Dermis microvascular lymphatic vessel endothelial cell (primary cell): ENCODE data around the gene LRRIQ1. TPM values are rescaled to one million over a fixed set of nuclear protein-coding genes. Genes with fewer than 3 reads are reported as not detected.
"Not testable (repeated sequence)": the region's sequence is repeated elsewhere in the genome, so short reads cannot be mapped to it uniquely, and the experiment has no call there.

Experiments
- DNase-seq, 2 donors: peaks; one replicate each; pipeline versions ENCODE4 v3.0.0 to v3.0.0-alpha.2; 2010; ENCODE audit warnings: low read depth in 2 of 2
- total RNA-seq: library from RNA; depleted of rRNA; stranded (reverse); fragments of >200 nt; gene quantifications from 2 replicates; pipeline ENCODE4 v1.2.1, GENCODE V29; 2014

The LRRIQ1 gene
- total RNA-seq, 1 donor from 2014 or later, result 0.13 TPM

- DNase-seq, result no peak
Measured at GRCh38 chr12:85190728-85191127, 154.6 kb downstream of the LRRIQ1 start.

DNA sequence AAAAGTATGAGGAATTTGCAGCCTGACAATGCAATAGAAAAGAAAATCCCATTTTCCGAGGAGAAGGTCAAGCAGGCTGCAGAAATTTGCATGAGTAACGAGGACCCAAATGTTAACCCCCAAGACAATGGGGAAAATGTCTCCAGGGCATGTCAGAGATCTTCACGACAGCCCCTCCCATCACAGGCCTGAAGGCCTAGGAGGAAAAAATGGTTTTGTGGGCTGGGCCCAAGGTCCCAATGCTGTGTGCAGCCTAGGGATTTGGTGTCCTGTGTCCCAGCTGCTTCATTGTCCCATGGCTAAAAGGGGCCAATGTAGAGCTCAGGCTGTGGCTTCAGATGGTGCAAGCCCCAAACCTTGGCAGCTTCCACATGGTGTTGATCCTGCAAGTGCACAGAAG, 167.7 kb downstream of the LRRIQ1 start:
- DNase-seq, result not testable (repeated sequence)

DNA sequence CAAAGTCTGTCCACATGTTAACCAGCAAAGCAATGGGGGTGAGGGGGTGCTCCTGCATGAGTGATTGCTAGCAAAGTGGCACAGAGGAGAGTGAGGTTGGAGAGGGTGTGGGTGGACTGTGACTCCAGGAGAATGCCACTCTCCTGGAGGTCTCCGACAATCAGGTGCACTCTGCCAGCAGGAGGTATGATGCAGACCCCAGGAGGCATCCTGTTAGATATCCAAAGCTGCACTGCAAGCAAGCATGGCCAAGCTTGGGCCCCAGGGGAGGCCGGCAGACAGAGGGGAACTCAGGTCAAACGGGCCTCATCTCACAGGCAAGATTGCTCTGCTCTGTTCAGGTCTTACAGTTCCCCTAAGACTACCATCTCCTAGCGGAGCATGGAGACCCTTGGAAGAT, 170.4 kb downstream of the LRRIQ1 start:
- no peak for DNase-seq

- not testable (repeated sequence) for DNase-seq
Measured at GRCh38 chr12:85224339-85224738, 188.2 kb downstream of the LRRIQ1 start.

- no peak for DNase-seq
Measured at GRCh38 chr12:85225501-85225900, 189.3 kb downstream of the LRRIQ1 start.

DNA sequence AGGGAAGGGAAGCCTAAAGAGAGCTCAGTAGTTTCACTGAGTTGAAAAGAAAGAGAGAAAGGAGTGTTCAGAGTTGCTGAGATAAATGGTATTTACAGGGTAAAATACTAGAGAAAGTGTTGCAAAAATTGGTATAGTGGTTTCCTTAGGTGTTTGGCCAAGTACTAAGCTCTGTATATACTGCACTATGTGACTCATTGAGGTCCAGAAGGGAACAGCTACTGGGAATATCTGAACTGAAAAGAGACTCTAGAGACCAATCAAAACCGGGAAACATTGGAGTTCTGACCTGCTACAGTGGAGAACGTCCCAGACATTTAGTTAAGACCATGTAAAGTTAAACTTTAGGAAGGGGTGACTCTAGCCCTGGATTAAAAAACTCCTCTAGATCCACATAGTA, 201.2 kb downstream of the LRRIQ1 start:
- DNase-seq, result no peak

DNA sequence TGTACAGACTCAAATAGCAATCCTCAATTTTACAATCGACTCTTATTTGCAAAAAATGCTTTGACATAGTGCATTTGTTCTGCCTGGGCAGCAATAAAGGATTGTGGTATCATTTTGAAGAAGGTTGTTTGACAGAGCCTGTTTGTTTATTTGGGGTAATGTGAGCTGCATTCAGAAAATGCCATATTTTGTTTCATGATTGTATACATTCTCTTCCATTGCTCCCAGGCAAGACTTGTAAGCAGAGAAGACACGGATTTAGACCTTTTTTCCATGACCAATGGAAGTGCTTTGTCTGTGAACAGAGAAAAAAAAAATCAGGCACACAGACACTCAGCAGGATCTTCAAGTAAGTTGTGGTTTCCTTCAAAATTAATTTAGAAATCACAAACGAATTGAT, 208.4 kb downstream of the LRRIQ1 start:
- no peak for DNase-seq

DNA sequence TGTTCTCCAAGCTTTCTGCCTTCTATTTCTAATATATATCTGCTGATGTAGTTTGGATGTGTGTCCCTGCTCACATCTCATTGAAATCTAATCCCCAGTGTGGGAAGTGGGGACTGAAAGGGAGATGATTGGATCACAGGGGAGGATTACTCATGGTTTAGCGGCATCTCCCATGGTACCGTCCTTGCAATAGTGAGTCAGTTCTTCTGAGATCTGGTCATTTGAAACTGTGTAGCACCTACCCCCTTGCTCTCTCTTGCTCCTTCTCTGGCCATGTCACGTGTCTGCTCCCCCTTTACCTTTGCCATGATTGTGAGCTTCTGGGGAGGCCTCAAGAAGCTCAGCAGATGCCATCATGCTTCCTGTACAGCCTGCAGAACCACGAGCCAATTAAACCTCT, 217.7 kb downstream of the LRRIQ1 start:
- no peak for DNase-seq

DNA sequence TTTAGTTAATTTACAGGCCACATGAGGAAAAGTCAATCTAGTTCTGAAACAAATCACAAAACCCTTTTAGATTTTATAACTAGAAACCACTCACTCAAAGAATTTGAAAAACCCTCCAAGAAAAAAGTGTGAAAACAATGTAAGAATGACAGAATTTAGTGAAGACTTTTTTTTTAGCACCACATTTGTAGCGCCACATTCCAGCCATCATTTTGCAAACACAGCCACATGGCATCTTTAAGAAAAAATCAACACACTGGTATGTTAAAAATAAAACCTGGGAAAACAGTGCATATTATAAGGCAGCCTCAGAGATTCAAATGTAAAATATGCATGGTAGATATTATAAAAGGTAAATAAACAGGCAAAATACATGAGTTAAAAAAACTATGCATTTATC, 221.5 kb downstream of the LRRIQ1 start:
- no peak for DNase-seq

- no peak for DNase-seq
Measured at GRCh38 chr12:85260447-85260846, 224.3 kb downstream of the LRRIQ1 start.

GRCh38 chr12:85260896-85261295, 224.7 kb downstream of the LRRIQ1 start:
- no peak for DNase-seq

GRCh38 chr12:85266356-85266755, 230.2 kb downstream of the LRRIQ1 start:
- no peak for DNase-seq

DNA sequence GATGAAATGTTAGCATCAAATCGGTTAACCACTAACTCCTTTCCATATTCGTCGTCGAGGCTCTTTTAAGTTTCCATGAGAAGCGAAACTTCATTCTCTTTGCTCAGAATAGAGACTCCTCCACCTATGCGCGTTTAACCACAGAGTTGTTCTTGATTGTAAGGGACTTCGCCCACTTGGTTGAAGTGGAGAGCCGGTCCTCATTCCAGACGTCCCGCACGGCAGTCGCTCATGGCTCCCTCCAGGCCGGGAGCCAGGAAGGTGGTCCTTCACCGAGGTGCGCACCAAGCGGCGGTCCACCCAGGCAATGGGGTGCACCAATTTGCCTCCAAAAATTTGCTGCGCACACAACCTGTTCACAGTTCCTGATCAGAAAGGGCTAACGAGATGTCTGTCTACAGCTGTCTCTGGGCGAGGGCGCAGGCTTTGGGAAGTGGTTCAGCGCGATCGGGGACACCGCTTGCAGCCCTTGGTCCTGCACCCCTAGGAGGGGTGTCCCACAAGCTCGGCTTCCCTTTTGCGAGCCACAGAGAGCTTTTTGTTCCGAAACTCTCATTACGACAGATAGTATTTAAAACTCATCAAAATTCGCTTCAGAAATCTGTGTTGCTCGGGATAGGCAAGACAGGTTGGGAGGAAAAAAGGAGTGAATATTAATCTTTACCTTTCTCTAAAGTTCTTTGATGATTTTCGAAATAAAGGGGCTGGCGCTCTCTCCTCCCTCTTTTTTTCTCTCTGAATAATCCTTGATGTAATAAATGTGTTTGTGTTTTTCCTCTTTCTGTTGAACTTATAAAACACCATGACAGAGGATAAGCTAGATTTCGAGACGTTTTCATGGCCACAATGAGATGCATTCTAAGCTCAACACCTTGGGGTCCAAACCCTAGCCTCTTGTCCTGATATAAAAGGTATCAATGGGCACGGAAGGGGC, 237.5 kb downstream of the LRRIQ1 start:
- no peak for DNase-seq

- DNase-seq, result no peak
Measured at GRCh38 chr12:85274315-85274651, 238.1 kb downstream of the LRRIQ1 start.

DNA sequence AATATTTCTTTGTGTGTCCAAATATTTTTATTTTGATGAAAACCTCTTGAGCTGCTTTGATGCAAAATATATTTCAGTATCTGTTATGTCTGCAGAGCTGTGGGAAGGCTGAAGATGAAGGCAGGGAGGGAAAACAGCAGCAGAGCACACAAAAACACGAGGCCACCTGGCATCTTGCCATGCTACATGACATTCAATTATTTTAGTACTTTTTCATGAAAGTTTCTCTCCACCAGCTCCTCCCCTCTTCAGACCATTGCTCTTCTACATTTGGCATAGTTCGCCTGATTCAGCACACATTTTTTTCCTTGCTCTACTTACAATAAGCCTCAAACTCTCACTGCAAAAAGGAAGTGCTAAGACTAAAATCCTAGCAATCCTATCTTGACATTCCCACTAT, 239.2 kb downstream of the LRRIQ1 start:
- DNase-seq, result no peak

GRCh38 chr12:85277191-85277590, 241.0 kb downstream of the LRRIQ1 start:
- no peak for DNase-seq

- no peak for DNase-seq
Measured at GRCh38 chr12:85277900-85278597, 241.9 kb downstream of the LRRIQ1 start.

DNA sequence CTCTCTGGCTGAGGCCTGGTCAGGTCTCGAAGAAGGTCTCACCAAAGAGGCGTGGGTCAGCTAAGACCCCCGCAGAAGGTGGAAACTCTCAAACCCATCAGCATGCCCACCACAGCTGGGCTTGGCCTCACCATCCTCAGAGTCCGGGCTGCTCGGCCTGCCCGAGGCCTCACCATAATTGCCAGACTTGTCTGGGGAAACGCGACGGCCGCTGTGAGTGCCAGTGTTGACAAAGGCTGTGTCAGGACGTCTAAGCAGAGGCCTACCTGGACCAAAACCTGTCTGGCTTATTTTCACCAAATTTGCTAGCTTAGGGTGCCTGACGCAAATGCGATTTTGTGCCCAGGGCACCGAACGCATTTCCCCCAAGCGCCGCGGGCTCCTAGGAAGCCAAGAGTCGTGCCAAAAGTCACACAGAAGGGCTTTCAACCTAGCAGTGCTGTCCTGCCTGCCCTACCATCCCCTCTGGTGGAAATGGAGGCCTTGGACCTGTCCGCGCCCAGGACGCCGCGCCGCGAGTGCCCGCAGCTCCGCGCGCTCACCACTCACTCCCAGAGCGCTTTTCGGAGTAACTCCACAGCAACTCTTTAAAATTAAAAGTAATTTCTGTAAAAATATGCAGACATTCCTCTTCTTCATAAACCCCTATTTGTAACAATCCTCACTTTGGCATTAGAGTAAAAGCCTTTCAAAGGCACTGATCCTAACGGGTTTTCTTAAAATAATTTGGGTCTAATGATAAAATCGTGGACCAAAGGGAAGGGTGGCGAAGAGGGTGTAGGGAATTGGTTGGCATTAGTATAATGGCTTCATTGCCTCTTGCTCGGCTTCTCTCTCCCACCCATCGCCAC, 242.7 kb downstream of the LRRIQ1 start:
- no peak for DNase-seq

- DNase-seq, result no peak
Measured at GRCh38 chr12:85279449-85280164, 243.5 kb downstream of the LRRIQ1 start.

- DNase-seq, result peak in 1 of 2 donors; percentile 26
Measured at GRCh38 chr12:85280165-85280983, 244.2 kb downstream of the LRRIQ1 start, which contains the start of gene ALX1. Gene ALX1, plus strand, starts transcription at chr12:85280220. Its CDS starts 42 bp downstream, at chr12:85280262.
